ENCODE results near the gene ABCC11.

GRCh38 chr16:48132696-48133095 lies 114.6 kb downstream of the ABCC11 start:
- TF ChIP-seq CTCF (conservative IDR thresholded peaks at IDR 0.05): no peak
- no peak for TF ChIP-seq ZFX (IDR thresholded peaks at IDR 0.05)
